Thyroid gland (tissue), 4 donors: ENCODE data around the gene TPSB2.

Experiments used
- CTCF ChIP-seq, 6 experiments: fragments of 200-600 bp in 3 of 6; fragments of 450-650 bp in 3 of 6; sonication (generic) in 3 of 6; IDR thresholded peaks; one replicate each; pipeline ENCODE4 v1.5.1; 2016 to 2019; ENCODE audit warnings: antibody characterized with exemption in 6 of 6, mild to moderate bottlenecking in 2 of 6, inconsistent platforms in 1 of 6, moderate library complexity in 1 of 6
- POLR2A ChIP-seq, 2 donors: fragments of 450-650 bp; IDR thresholded peaks; one replicate each; pipeline ENCODE4 v1.6.1; 2017; ENCODE audit warnings: antibody characterized with exemption in 2 of 2, mild to moderate bottlenecking in 2 of 2, moderate library complexity in 1 of 2

DNA sequence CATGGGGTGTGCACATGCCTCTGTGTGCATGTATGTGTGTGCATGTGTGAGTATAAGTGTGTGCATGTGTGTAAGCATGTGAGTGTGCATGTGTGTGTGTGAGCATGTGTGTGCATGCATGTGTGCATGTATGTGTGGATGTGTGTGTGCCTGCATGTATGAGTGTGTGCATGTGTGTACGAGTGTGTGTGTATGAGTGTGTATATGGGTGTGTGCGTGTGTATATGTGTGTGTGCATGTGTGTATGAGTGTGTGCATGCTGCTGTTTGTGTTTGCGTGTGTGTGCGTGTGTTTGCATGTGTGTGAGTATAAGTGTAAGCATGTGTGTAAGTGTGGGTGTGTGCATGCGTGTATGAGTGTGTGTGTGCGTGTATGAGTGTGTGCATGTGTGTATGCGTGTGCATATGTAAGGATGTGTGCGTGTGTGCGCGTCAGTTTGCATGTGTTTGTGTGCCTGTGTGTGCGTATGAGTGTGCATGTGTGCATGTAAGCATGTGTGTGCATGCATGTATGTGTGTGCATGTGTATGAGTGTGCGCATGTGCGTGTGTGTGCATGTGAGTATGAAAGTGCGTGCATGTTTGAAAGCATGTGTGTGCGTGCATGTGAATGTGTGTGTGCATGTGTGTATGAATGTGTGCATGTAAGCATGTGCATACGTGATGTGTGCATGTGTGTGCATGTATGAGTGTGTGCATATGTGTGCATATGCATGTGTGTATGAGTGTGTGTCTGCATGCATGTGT lies 34.5 kb upstream of the TPSB2 start:
- no peak for TF ChIP-seq CTCF (IDR thresholded peaks at IDR 0.05)
- TF ChIP-seq POLR2A (IDR thresholded peaks at IDR 0.05) = no peak
